OCI-LY7 (cell line): Measurements from ENCODE around the gene OSCP1. TPM values are rescaled to one million over a fixed set of nuclear protein-coding genes. Genes with fewer than 3 reads are reported as not detected.

Experiments used
- BruUV-seq: library from RNA; stranded (reverse); fragments of 400-500 nt; replicated peaks from 2 replicates; lab custom pipeline; 2021; lab: Mats Ljungman, UMichigan
- CTCF ChIA-PET: fragments of 300-600 bp; sonication (Branson Sonifier 250); formaldehyde crosslinking; loops from one replicate; lab custom pipeline; 2022; ENCODE audit warnings: antibody characterized with exemption; ENCODE audit not compliant: unreplicated experiment; lab: Charles Lee
- POLR2A ChIA-PET: fragments of 300-600 bp; sonication (Branson Sonifier 250); formaldehyde crosslinking; loops from one replicate; lab custom pipeline; 2022; ENCODE audit warnings: antibody characterized with exemption; lab: Charles Lee
- DNase-seq: peaks from one replicate; pipeline ENCODE4 v3.0.0-alpha.2; 2015; ENCODE audit warnings: low spot score
- H2AFZ ChIP-seq: fragments of 200-600 bp; sonication (generic), shearing (Covaris generic); 2 replicates; pipeline ENCODE4 v1.6.1; 2014; ENCODE audit warnings: mild to moderate bottlenecking, antibody characterized with exemption, low read length, moderate library complexity
- H3K27ac ChIP-seq: fragments of 200-600 bp; sonication (generic); 2 replicates; pipeline ENCODE4 v1.5.1; 2014; ENCODE audit warnings: mixed run types, low read depth, mild to moderate bottlenecking, moderate library complexity, low read length, inconsistent platforms; ENCODE audit not compliant: poor library complexity, severe bottlenecking
- H3K36me3 ChIP-seq: fragments of 200-600 bp; sonication (generic); 2 replicates; pipeline ENCODE4 v1.6.1; 2014; ENCODE audit warnings: mild to moderate bottlenecking, antibody characterized with exemption, low read length, moderate library complexity, mixed read lengths; ENCODE audit not compliant: insufficient read depth
- H3K4me1 ChIP-seq: fragments of 200-600 bp; sonication (generic); 2 replicates; pipeline ENCODE4 v1.5.1; 2014; ENCODE audit warnings: mild to moderate bottlenecking, low read length; ENCODE audit not compliant: insufficient read depth, poor library complexity, severe bottlenecking
- H3K4me2 ChIP-seq: fragments of 200-600 bp; sonication (generic); 2 replicates; pipeline ENCODE4 v1.6.1; 2014; ENCODE audit warnings: mild to moderate bottlenecking, low read length
- H3K4me3 ChIP-seq: fragments of 200-600 bp; sonication (generic); 2 replicates; pipeline ENCODE4 v1.5.1; 2014; ENCODE audit warnings: mild to moderate bottlenecking, low read depth, low read length; ENCODE audit not compliant: poor library complexity, severe bottlenecking
- H3K79me2 ChIP-seq: fragments of 200-600 bp; sonication (generic); 2 replicates; pipeline ENCODE4 v1.6.1; 2016; ENCODE audit warnings: low read depth, mild to moderate bottlenecking, low read length, moderate library complexity, mixed read lengths; ENCODE audit not compliant: insufficient read depth
- H3K9me2 ChIP-seq: fragments of 200-600 bp; sonication (generic); 2 replicates; pipeline ENCODE4 v1.6.1; 2016; ENCODE audit warnings: mild to moderate bottlenecking, low read length, mixed read lengths; ENCODE audit not compliant: insufficient read depth
- H3K9me3 ChIP-seq: fragments of 200-600 bp; sonication (generic); 2 replicates; pipeline ENCODE4 v1.6.1; 2014; ENCODE audit warnings: mild to moderate bottlenecking, mixed run types, low read length, mixed read lengths
- H4K20me1 ChIP-seq: fragments of 200-600 bp; sonication (generic); 2 replicates; pipeline ENCODE4 v1.6.1; 2014; ENCODE audit warnings: mild to moderate bottlenecking, antibody characterized with exemption, low read length, moderate library complexity, mixed read lengths; ENCODE audit not compliant: insufficient read depth
- CTCF ChIP-seq: fragments of 200-600 bp; sonication (generic); conservative IDR thresholded peaks from 2 replicates; pipeline ENCODE4 v1.5.1; 2014; ENCODE audit warnings: mild to moderate bottlenecking, antibody characterized with exemption, low read length, moderate library complexity, mixed read lengths
- EZH2phosphoT487 ChIP-seq: fragments of 200-600 bp; sonication (generic); IDR thresholded peaks from 2 replicates; pipeline ENCODE4 v1.6.1; 2018; ENCODE audit warnings: low read depth, borderline replicate concordance, mild to moderate bottlenecking, mixed run types, antibody characterized with exemption, low read length, moderate library complexity, mixed read lengths
- intact Hi-C: fragments of 100-400 bp; cut with micrococcal nuclease; formaldehyde crosslinking; loops from one replicate; pipeline ENCODE4 v1.10.0; 2022; ENCODE audit not compliant: unreplicated experiment
- total RNA-seq, 2 experiments: library from RNA; depleted of rRNA in 1 of 2; stranded (reverse); fragments of >200 nt in 1 of 2; shearing (Covaris generic) in 1 of 2; gene quantifications; 2 replicates each; pipeline ENCODE4 v1.2.3, GENCODE V29; 2014 to 2022

OSCP1 gene
- total RNA-seq, 2 experiments from 2014 or later = 0.82 to 3.5 TPM

- CTCF ChIA-PET = interaction anchor here (1.1 to 1.5 kb wide), 3 partner anchors 10 to 23 kb away, joined by 5 to 9 read pairs (median 5); no protein-coding TSS in a partner anchor
- Histone ChIP-seq H3K27ac (peak overlapping the region; percentile 61), H3K4me2 (peak overlapping the region; percentile 97), H4K20me1 (no peaks in the 10 kb centered on the region), H3K4me1 (peaks cover 59% of the 10 kb centered on the region), H3K79me2 (peaks cover 47% of the 10 kb centered on the region; the same call in 1 of the 2 replicates), H3K36me3 (peaks cover 23% of the 10 kb centered on the region), H2AFZ (no peak overlapping the region; the same call in 1 of the 2 replicates), H3K9me3 (peaks cover 8% of the 10 kb centered on the region; the same call in 1 of the 2 replicates), H3K4me3 (peak overlapping the region; percentile 77), H3K9me2 (no peaks in the 10 kb centered on the region)
- POLR2A ChIA-PET = interaction anchor here (0.8 to 4.5 kb wide), 9 partner anchors 8 to 557 kb away, joined by 3 to 49 read pairs (median 5); no protein-coding TSS in a partner anchor
- DNase-seq = no peak
- intact Hi-C loops = no loop called here
- no peak for TF ChIP-seq EZH2phosphoT487
- TF ChIP-seq CTCF = no peak
- no TSS peak for BruUV-seq
Observed at GRCh38 chr1:36397083-36397377, 53.2 kb downstream of the OSCP1 start.

- no peaks in the 10 kb centered on the region for H3K9me2 ChIP-seq
- no peaks in the 10 kb centered on the region for H4K20me1 ChIP-seq
- peaks cover 30% of the 10 kb centered on the region for H3K36me3 ChIP-seq
- TF ChIP-seq EZH2phosphoT487 (no peak), CTCF (no peak)
- peak overlapping the region; percentile 77 for H3K4me3 ChIP-seq
- intact Hi-C loops = no loop called here
- peak overlapping the region; percentile 61 for H3K27ac ChIP-seq
- no peak for DNase-seq
- no TSS peak for BruUV-seq
- H3K4me2 ChIP-seq = peak overlapping the region; percentile 97
- peaks cover 66% of the 10 kb centered on the region for H3K4me1 ChIP-seq
- H2AFZ ChIP-seq = no peak overlapping the region
- peaks cover 47% of the 10 kb centered on the region; the same call in 1 of the 2 replicates for H3K79me2 ChIP-seq
- CTCF ChIA-PET = interaction anchor here (0.5 to 1.1 kb wide), 2 partner anchors 11 to 246 kb away, joined by 5 read pairs; no protein-coding TSS in a partner anchor
- POLR2A ChIA-PET = interaction anchor here (0.6 to 4.5 kb wide), 4 partner anchors 9 to 1538 kb away, joined by 3 to 49 read pairs (median 7); no protein-coding TSS in a partner anchor
- H3K9me3 ChIP-seq = peaks cover 4% of the 10 kb centered on the region; the same call in 1 of the 2 replicates
Observed at GRCh38 chr1:36396359-36396758, 53.9 kb downstream of the OSCP1 start.

- Histone ChIP-seq H3K9me2 (no peaks in the 10 kb centered on the region), H3K27ac (peak overlapping the region; percentile 98), H3K9me3 (no peaks in the 10 kb centered on the region), H4K20me1 (no peaks in the 10 kb centered on the region), H3K79me2 (peaks cover 55% of the 10 kb centered on the region; the same call in 1 of the 2 replicates), H2AFZ (no peak overlapping the region), H3K4me3 (peak overlapping the region; percentile 2), H3K4me2 (peak overlapping the region; percentile 89), H3K4me1 (peaks cover 85% of the 10 kb centered on the region), H3K36me3 (peaks cover 46% of the 10 kb centered on the region)
- ChIA-PET CTCF (no interaction called here), POLR2A (interaction anchor here (0.6 to 0.9 kb wide), 2 partner anchors 21 to 1020 kb away, joined by 5 to 7 read pairs; no protein-coding TSS in a partner anchor)
- no TSS peak for BruUV-seq
- TF ChIP-seq EZH2phosphoT487 (no peak), CTCF (no peak)
- DNase-seq = no peak
- intact Hi-C loops = no loop called here
Observed at GRCh38 chr1:36393686-36394085, 56.6 kb downstream of the OSCP1 start.
